Hepatocyte (in vitro differentiated cells): Measurements from ENCODE around the gene CSNK1D.

Source experiments
- EZH2 ChIP-seq: fragments of 200-600 bp; sonication (generic); IDR thresholded peaks from 2 replicates; pipeline ENCODE4 v1.6.1; 2016; ENCODE audit warnings: antibody characterized with exemption, mild to moderate bottlenecking, borderline replicate concordance
- TF ChIP-seq, protein P1 (sequence below): fragments of 200-600 bp; sonication (generic); IDR thresholded peaks from 2 replicates; pipeline ENCODE4 v1.5.1; 2016; ENCODE audit warnings: antibody characterized with exemption, mild to moderate bottlenecking; ENCODE audit not compliant: poor library complexity

DNA sequence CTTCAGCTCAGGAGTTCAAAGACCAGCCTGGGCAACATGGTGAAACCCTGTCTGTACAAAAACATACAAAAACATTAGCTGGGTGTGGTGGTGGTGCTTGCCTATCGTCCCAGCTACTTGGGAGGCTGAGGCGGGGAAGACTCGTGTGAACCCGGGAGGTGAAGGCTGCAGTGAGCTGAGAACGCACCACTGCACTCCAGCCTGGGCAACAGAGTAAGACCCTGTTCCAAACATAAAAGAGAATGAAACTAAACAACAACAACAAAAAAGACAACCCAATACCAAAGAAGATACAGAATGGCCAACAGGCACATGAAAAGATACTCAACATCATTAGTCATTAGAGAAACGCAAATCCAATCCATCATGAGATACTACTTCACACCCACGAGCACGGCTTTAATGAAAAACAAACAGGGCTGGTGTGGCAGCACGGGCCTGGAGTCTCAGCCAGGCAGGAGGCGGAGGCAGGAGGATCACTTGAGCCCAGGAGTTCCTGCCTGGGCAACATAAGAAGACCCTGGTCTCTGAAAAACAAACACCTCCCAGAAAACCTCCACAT, 52.1 kb downstream of the CSNK1D start:
- TF ChIP-seq, protein P1, sequence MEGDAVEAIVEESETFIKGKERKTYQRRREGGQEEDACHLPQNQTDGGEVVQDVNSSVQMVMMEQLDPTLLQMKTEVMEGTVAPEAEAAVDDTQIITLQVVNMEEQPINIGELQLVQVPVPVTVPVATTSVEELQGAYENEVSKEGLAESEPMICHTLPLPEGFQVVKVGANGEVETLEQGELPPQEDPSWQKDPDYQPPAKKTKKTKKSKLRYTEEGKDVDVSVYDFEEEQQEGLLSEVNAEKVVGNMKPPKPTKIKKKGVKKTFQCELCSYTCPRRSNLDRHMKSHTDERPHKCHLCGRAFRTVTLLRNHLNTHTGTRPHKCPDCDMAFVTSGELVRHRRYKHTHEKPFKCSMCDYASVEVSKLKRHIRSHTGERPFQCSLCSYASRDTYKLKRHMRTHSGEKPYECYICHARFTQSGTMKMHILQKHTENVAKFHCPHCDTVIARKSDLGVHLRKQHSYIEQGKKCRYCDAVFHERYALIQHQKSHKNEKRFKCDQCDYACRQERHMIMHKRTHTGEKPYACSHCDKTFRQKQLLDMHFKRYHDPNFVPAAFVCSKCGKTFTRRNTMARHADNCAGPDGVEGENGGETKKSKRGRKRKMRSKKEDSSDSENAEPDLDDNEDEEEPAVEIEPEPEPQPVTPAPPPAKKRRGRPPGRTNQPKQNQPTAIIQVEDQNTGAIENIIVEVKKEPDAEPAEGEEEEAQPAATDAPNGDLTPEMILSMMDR, result no peak
- no peak for TF ChIP-seq EZH2
